Heart left ventricle (tissue), 13 donors: Measurements from ENCODE around the gene CNTNAP5.

Experiments
- POLR2A ChIP-seq, 2 donors: fragments of 450-650 bp; IDR thresholded peaks; one replicate each; pipeline ENCODE4 v1.6.1; 2017; ENCODE audit warnings: antibody characterized with exemption in 2 of 2, mild to moderate bottlenecking in 2 of 2, moderate library complexity in 2 of 2
- TF ChIP-seq, protein P1 (sequence below), 12 donors: fragments of 200-600 bp; sonication (generic) in 4 of 12; IDR thresholded peaks; one replicate each; pipeline versions ENCODE4 v1.5.0 to v1.8.0; 2018 to 2022; ENCODE audit warnings: antibody characterized with exemption in 12 of 12, mild to moderate bottlenecking in 5 of 12
- donor health status: ischemic (EF 13 %, LVEDD 7.1; RV severe dilation, severe dysfunction).
- donor health status: DM: no; HTN: yes; CAD: no.
- donor health status: DM: no; HTN: no; CAD: no.
- donor health status: ischemic (EF 25% LVEDD 6.9; RV normal size, moderate dysfunction).
- donor health status: ischemic (EF 25% LVEDD 5.7; RV mildly dilated, moderate dysfunction).
- donor health status: ischemic (EF 35%, LVEDD 5.7; RV mildly dilated, moderate dysfunction).
- donor health status: nonischemic (EF 11% LVEDD 7.7; RV severe dilation, severe dysfunction).
- donor health status: DM: yes; HTN: yes; CAD: no.
- donor health status: PGD.
- donor health status: ischemic (EF 29% LVEDD 5.4; RV normal size, mild dysfunction).
- donor health status: nonischemic (EF 23%, LVEDD 6.1; RV moderate dilation, normal function).

DNA sequence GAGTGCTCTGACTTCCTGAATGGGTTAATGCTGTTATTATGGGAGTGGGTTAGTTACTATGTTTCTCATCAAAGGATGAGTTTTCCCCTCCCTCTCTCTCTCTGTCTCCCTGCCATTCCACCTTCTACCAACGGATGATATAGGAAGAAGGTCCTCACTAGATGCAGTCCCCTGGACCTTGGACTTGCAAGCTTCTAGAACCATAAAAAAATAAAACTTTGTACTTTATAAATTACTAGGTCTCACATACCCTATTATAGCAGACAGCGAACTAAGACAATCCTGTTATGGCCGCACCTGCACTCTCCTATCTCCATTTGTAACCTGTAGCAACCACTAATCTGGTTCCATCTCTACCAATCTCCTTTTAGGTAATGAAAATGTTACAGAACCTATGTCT, 564.9 kb downstream of the CNTNAP5 start:
- TF ChIP-seq, protein P1, sequence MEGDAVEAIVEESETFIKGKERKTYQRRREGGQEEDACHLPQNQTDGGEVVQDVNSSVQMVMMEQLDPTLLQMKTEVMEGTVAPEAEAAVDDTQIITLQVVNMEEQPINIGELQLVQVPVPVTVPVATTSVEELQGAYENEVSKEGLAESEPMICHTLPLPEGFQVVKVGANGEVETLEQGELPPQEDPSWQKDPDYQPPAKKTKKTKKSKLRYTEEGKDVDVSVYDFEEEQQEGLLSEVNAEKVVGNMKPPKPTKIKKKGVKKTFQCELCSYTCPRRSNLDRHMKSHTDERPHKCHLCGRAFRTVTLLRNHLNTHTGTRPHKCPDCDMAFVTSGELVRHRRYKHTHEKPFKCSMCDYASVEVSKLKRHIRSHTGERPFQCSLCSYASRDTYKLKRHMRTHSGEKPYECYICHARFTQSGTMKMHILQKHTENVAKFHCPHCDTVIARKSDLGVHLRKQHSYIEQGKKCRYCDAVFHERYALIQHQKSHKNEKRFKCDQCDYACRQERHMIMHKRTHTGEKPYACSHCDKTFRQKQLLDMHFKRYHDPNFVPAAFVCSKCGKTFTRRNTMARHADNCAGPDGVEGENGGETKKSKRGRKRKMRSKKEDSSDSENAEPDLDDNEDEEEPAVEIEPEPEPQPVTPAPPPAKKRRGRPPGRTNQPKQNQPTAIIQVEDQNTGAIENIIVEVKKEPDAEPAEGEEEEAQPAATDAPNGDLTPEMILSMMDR (IDR thresholded peaks at IDR 0.05) = no peak
- no peak for TF ChIP-seq POLR2A (IDR thresholded peaks at IDR 0.05)
